ENCODE measurements around the gene PIK3CB.

The PIK3CB gene

DNA sequence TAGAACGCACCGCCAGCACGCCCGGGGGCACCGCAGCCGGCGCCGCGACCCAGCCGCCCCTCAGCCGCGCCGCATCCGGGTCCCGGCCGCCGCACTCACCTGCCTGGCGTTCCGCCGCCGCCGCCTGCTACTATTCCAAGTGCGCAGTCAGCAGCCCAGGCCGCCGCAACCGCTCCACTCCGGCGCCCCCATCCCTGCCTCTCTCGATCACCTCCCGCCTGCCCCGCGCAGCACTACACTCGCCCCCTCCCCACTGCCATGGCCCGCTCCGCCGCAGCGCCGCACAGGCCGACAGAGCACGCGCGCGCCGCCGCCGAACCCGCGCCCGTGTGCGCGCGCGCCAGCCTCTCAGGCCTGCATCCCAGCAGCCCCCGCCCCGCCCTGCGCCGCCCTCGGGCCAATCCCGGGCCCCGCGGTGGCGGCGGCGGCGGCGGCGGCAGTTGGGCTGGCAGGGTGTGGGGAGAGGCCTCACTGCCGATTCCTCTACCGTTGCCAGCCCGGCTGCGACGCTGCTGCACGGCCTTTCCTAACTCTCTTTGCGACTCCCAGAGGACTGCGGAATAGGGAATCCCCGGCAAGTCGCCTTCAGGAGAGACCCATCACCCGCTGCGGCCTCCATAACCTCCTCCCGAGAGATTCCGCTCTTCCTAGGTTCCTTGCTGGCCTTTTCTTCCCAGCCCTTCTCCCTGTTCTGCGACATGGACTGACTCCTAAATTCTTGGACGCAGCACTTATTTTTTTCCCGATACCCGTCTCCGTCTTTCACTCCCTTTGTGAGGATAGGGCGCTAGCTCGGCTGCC is at the start of gene PIK3CB:
TSS of gene PIK3CB (minus strand) at position 333 of the 801 bp plus-strand sequence. CDS start 75,585 bp downstream, outside the sequence.
- peak; percentile 69 to 72 for DNase-seq (ENCODE audit: low read depth in 2 of 2)

GRCh38 chr3:138881233-138881632 is 46.5 kb upstream of the PIK3CB start:
- no peak for DNase-seq (ENCODE audit: low read depth in 2 of 2)

DNA sequence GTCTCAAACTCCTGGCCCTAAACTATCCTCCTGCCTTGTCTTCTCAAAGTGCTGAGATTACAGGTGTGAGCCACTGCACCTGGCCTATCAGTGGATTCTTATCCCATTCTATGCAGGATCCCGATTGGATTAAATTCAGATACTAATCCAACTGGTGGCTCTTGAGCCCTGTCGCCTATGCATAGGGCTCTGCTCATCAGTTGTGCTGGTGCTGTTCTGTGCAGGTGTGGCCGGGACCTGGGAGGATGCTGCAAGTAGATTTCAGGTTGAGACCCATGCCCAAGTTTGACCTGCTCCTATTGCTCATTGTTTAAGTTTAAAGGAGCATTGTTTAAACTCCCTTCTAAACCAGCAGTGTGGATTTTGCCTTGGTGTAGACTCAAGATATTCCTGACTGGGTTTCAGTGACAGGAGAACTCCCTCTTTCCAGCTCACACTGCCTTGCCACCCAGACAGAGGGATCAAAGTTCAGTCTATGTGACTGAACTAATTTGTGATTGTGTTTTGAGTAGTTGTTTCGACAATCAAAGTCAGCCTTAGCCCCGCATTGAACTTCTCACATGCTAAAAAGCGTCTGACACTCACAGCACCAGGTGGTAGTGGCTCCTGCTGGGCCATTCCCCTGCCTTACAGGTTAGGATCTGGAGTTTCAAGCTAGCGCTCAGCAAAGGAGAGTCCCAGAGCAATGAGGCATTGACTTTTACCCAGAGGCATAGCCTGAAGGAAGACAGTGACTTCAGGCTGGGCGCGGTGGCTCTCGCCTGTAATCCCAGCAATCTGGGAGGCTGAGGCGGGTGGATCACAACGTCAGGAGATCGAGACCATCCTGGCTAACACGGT is 45.0 kb upstream of the PIK3CB start:
- DNase-seq (ENCODE audit: low read depth in 2 of 2), result no peak

- no peak for DNase-seq (ENCODE audit: low read depth in 2 of 2)
These were observed 42.5 kb upstream of the PIK3CB start for GRCh38 chr3:138877226-138877625.

GRCh38 chr3:138875754-138876664 is 41.3 kb upstream of the PIK3CB start:
- DNase-seq (ENCODE audit: low read depth in 2 of 2), result no peak

DNA sequence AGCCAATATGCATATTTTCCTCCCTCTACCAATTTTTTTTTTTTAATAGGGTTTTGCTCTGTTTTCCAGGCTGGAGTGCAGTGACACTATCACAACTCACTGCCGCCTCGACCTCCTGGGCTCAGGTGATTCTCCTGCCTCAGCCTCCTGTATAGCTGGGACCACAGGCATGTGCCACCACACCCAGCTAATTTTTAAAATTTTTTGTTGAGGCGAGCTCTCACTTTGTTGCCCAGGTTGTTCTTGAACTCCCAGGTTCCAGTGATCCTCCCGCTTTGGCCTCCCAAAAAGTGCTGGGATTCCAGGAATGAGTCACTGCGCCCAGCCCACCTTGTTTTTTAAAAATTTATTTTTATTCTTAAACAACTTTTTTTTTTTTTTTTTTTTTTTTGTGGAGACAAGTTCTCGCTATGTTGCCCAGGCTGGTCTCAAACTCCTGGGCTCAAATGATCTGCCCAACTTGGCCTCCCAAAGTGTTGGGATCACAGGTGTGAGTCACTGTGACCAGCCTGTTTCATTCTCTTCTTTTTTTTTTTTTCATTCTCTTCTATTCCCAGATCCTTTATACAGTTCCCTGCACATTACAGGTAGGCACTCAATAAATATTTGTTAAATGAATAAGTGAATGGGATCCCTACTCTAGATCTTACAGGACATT is 40.5 kb upstream of the PIK3CB start:
- DNase-seq (ENCODE audit: low read depth in 2 of 2), result no peak

DNA sequence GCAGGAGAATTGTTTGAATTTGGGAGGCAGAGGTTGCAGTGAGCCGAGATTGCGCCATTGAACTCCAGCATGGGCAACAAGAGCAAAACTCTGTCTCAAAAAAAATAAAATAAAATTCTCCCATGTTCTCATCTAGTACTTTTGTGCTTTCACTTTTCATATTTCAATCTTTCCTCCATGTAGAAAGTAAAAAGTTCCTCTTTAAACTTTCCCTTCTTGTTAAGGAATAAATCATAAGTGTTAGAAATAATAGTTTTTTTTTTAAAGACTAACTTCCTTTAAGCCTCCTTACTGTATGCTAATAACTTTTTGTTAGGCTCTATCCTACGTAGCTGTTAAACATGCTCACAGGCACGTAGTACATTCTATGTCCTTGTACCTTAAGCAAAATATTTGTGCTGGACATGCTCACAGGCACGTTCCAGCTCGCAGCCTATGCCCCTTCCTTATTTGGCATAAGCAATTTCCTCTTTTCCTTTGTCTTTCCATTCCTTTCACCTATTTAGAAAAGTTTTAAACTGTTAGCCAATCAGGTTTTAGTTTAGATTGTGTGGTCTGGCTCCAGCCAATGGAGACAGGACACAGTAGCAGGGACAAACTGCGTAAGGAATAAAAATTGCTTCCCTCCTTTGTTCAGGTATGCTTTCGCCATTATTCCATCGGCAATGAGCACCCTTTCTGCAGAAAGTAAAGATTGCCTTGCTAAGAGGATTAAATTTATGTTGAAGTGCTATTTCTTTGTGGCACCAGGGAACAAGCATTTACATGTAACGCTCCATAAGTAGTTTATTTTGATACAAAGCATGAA is 38.9 kb upstream of the PIK3CB start:
- no peak for DNase-seq (ENCODE audit: low read depth in 2 of 2)

DNA sequence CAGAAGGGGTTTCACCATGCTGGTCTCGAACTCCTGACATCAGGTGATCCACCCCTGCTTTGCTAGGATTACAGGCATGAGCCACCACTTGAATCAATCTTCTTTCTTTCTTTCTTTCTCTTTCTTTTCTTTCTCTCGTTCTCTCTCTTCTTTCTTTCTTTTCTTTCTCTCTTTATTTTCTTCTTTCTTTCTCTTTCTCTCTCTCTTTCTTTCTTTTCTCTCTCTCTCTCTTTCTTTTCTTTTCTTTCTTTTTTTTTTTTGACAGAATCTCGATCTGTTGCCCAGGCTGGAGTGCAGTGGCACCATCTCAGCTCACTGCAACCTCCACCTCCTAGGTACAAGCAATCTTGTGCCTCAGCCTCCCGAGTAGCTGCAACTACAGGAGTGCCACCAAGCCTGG is 37.9 kb upstream of the PIK3CB start:
- no peak for DNase-seq (ENCODE audit: low read depth in 2 of 2)

DNA sequence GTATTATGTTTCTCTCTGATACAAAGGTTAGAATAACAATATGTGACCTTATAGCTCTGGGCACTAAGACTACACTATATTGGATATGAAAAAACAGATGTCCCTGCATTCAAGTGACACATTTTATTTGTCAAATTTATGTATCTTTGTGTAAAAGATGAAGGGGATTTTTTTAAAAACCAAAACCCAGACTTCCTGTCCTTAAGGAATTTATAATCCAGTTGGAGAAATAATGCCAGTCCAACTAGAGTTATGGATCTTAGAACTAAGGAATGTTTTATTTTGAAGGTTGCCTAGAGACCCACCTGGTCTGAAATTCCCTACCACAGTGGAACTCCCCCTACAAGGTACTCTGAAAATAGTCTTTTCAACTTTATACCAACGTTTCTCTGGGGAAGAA is 33.3 kb upstream of the PIK3CB start:
- no peak for DNase-seq (ENCODE audit: low read depth in 2 of 2)

GRCh38 chr3:138863776-138864113 is 29.0 kb upstream of the PIK3CB start:
- DNase-seq (ENCODE audit: low read depth in 2 of 2), result no peak

- DNase-seq (ENCODE audit: low read depth in 2 of 2), result no peak
These were observed 28.4 kb upstream of the PIK3CB start for GRCh38 chr3:138862924-138863775.

DNA sequence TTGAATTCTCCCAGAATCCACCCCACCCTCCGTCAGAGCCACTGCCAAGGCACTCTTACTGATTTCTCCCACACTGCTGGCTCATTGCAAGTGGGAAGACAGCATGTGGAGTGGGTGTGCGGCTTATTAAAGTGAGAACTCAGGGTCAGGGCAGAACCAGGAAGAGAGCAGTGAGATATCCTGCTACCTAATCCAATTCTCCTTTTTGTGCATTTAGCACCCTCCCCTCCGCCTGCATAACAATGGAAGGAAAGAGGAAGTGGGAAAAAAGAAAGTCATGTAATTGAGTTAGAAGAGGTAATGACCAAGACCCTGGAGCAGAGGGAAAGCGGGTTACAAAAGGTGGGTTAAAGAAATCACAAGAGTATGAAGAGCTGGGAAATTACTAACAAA is 27.8 kb upstream of the PIK3CB start:
- no peak for DNase-seq (ENCODE audit: low read depth in 2 of 2)

GRCh38 chr3:138861798-138862197 is 27.1 kb upstream of the PIK3CB start:
- DNase-seq (ENCODE audit: low read depth in 2 of 2), result no peak

DNA sequence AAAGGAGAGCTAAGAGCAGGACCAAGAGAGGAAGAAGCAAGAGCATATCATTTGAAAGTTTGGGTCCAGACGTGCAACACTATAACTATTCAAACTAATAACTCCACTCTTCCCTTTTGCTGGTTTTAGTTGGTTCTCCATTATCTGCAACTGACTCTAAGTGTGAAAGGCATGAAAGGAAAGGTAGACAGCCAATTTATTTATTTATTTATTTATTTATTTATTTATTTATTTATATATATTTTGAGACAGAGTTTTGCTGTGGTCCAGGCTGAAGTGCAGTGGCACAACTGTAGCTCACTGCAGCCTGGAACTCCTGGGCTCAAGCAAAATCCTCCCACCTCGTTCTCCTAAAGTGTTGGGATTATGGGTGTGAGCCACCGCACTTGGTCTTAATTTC is 22.1 kb upstream of the PIK3CB start:
- DNase-seq (ENCODE audit: low read depth in 2 of 2), result no peak

DNA sequence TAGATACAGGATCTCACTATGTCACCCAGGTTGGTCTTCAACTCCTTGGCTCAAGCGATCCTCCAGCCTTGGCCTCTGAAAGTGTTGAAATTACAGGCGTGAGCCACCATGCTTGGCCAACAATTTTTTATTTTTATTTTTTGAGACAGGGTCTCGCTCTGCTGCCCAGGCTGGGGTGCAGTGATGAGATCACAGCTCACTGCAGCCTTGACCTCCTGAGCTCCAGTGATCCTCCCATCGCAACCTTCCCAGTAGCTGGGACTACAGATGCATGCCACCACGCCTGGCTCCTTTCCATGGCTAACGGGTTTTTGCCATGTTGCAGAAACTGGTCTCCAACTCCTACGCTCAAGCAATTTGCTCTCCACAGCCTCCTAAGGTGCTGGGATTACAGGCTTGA is 20.2 kb upstream of the PIK3CB start:
- no peak for DNase-seq (ENCODE audit: low read depth in 2 of 2)

DNA sequence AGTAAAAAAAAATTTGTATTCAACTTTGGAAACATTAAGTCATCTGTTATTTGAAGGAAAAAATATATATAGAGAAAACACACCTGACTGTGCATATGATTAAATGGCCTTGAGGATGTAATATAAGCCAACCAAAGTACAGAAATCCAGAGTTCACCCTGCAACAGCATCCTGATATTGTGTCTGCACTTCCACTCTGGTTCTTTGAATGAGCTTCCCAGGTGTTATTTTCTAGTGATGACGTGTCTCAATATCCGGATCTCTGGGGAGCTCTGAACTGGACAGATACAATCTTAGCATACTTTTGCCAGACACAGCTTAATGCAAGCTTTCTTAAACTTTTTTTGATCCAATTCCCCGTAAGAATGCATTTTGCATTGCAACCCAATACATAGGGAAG is 19.5 kb upstream of the PIK3CB start:
- no peak for DNase-seq (ENCODE audit: low read depth in 2 of 2)

GRCh38 chr3:138850151-138850550 is 15.4 kb upstream of the PIK3CB start:
- DNase-seq (ENCODE audit: low read depth in 2 of 2), result no peak

GRCh38 chr3:138849222-138849940 is 14.7 kb upstream of the PIK3CB start:
- no peak for DNase-seq (ENCODE audit: low read depth in 2 of 2)

DNA sequence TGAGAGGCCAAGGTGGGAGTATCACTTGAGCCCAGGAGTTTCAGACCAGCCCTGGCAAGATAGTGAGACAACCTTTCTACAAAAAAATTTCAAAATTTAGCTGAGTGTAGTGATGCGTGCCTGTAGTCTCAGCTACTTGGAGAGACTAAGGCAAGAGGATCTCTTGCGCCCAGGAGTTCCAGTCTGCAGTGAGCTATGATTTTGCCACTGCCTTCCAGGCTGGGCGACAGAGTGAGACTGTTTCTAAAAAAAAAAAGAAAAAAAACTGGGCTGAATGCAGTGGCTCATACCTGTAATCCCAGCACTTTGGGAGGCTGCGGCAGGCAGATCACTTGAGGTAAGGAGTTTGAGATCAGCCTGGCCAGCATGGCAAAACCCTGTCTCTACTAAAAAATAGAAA is 14.0 kb upstream of the PIK3CB start:
- no peak for DNase-seq (ENCODE audit: low read depth in 2 of 2)
